ENCODE results near the gene UST.
"Not testable (repeated sequence)": the region's sequence is repeated elsewhere in the genome, so short reads cannot be mapped to it uniquely, and the experiment has no call there.

UST gene

DNA sequence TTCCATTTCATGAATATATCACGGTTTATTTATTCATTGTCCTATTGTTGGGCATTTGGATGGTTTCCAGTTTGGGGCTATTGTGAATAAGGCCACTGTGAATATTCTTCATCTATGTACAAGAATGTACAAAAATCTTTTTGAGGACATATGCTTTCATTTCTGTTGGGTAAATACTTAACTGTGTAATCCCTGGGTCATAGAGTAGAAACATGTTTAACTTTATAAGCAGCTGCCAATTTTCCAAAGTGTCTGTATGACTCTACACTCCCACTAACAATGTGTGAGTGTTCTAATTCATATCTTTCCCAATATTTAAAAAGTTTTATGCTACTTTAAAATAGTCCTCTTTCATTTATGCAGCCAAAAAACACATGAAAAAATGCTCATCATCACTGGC is 98.6 kb downstream of the UST start:
- Mint-ChIP-seq H3K27me3 (no peaks in the 10 kb centered on the region), H3K27ac (no peak overlapping the region), H3K4me3 (no peak overlapping the region), H3K36me3 (no peaks in the 10 kb centered on the region), H3K4me1 (peaks cover 35% of the 10 kb centered on the region), H3K9me3 (peaks cover 2% of the 10 kb centered on the region)
- no peak for ATAC-seq

DNA sequence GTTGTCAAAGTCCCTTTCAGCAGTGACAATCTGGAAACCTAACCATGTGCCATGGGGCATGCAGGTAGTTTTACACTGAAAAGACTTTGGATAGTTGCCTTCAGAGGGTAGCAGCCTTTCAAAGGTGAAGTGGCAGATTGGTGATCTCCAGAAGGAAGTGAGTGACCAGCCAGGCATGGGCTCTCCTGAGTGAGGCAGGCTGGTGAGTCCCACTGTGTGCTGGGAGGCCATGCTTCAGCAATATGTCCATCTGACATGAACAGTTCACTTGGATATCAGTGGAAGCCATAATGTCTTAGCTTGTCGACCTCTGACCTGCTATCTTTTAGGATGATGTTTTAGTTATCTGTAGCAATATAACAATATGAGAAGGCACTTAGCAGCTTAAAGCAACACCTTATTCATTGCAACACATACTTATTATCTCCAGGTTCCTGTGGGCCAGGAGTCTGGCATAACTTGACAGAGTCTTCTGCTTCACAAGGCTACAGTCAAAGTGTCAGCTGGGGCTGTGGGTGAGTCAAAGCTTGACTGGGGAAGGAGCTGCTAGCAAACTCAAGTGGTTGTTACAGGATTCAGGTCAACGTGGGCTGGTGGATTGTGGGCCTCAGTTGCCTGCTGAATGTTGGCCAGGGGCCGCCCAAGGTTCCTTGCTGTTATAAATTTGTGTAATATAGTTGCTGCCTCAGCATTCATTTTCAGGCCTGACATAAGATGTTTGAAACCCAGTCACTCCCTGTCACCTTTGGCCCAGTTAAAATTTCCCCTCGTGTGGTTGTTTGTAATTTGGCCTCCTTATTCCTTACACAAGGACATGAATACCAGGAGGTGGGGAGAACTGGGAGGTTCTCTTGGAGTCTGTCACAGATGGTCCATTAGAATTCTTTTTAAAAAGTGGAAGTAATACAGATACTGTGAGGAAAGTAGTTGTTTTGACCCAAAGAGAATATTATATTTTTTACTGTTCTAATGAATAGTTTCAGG is 100.2 kb downstream of the UST start:
- Mint-ChIP-seq H3K4me3 (no peak overlapping the region), H3K9me3 (peaks cover 2% of the 10 kb centered on the region), H3K27me3 (no peaks in the 10 kb centered on the region), H3K27ac (peak overlapping the region; percentile 72), H3K36me3 (no peaks in the 10 kb centered on the region), H3K4me1 (peaks cover 42% of the 10 kb centered on the region)
- ATAC-seq: peak; percentile 65

DNA sequence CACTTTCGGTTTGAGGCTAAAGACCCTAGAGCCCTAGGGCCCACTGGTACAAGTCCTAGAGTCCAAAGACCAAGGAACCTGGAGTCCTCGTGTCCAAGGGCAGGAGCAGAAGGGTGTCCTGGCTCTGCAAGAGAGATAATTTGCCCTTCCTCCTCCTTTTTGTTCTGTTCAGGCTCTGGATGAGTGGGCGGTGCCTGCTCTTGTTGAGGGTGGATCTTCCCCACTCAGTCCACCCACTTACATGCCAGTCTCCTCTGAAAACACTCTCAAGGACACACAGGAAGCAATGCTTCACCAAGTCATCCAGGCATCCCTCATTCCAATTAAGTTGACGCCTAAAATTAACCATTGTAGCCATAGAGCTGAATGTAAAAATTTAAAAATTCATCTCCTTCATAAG is 102.1 kb downstream of the UST start:
- no peak overlapping the region for H3K27ac Mint-ChIP-seq
- peaks cover 53% of the 10 kb centered on the region for H3K4me1 Mint-ChIP-seq
- ATAC-seq: no peak
- H3K36me3 Mint-ChIP-seq: no peaks in the 10 kb centered on the region
- peaks cover 2% of the 10 kb centered on the region for H3K9me3 Mint-ChIP-seq
- no peak overlapping the region for H3K4me3 Mint-ChIP-seq
- H3K27me3 Mint-ChIP-seq: no peaks in the 10 kb centered on the region

DNA sequence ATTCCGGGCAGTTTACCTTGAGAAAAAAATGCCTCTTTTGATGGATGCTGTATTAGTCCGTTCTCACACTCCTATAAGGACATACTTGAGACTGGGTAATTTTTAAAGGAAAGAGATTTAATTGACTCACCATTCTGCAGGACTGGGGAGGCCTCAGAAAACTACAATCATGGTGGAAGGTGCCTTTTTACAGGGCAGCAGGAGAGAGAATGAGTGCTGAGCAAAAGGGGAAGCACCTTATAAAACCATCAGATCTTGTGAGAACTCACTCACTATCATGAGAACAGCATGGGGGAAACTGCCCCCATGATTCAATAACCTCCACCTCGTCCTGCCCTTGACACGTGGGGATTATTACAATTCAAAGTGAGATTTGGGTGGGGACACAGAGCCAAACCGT is 102.6 kb downstream of the UST start:
- not testable (repeated sequence) for ATAC-seq, H3K36me3 Mint-ChIP-seq, H3K27me3 Mint-ChIP-seq, H3K4me3 Mint-ChIP-seq, H3K9me3 Mint-ChIP-seq, H3K27ac Mint-ChIP-seq
- peaks cover 58% of the 10 kb centered on the region for H3K4me1 Mint-ChIP-seq

DNA sequence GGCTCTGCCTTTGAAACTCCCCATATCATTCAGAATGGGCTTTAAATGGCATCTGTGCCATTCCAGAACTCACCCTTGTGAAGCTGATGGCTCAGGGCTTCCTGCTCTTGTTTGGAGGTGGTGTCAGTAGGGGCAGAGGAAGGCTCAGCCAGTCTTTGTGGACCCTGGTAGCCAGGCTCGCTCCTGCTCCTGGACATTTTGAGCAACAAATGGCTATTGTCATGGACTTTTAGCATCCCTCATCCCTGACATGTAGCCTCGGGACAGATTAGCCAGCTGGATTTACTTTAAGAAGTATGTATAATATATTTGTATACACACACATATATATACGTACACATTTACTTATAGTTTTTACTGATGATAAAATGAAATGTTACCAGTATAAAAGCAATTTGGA is 104.1 kb downstream of the UST start:
- no peak for ATAC-seq
- Mint-ChIP-seq H3K36me3 (no peaks in the 10 kb centered on the region), H3K27ac (no peak overlapping the region), H3K4me1 (peaks cover 74% of the 10 kb centered on the region), H3K4me3 (no peak overlapping the region), H3K9me3 (no peaks in the 10 kb centered on the region), H3K27me3 (no peaks in the 10 kb centered on the region)

DNA sequence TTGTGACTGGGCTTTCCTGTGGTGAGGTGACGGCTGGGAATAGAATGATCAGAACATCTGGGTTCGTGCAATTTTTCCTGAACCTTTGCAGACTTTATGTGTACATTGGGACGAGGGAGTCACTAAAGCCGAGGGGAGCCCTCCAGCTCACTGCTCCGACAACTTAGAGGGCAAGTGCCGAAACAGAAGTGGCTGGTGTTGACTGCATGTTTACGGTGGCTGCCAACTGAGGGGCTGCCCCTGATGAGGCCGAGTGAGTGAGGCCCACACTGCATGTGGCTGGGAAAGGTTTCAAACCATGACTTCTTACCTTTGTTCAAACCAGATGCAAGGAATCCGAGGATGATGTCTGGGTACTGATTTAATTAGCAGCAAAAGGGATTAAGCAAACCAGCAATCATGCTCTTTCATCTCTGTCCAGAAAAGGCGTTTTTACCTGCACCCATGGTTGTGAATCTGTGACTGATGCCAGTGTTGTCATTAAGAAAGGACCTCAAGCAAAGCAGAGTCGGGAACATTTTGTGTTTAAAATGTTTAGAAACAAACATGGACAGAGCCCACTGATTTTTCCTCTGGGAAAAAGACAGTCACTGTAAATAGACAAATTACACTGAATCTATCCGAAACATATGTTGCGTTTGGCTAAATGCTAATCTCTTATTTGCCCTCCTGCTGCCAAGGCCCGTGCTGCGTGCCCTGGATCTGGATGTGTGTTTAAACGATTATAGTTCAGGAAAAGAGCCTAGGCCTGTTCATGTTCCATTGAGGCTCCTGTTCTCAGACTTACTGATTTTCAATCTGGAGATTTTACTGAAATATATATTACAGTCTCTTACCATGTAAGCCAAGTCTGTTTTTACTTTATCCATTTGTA is 105.1 kb downstream of the UST start:
- Mint-ChIP-seq H3K27me3 (no peaks in the 10 kb centered on the region), H3K27ac (peak overlapping the region; percentile 40), H3K36me3 (no peaks in the 10 kb centered on the region), H3K9me3 (no peaks in the 10 kb centered on the region), H3K4me3 (no peak overlapping the region), H3K4me1 (peaks cover 75% of the 10 kb centered on the region)
- peak; percentile 68 for ATAC-seq

DNA sequence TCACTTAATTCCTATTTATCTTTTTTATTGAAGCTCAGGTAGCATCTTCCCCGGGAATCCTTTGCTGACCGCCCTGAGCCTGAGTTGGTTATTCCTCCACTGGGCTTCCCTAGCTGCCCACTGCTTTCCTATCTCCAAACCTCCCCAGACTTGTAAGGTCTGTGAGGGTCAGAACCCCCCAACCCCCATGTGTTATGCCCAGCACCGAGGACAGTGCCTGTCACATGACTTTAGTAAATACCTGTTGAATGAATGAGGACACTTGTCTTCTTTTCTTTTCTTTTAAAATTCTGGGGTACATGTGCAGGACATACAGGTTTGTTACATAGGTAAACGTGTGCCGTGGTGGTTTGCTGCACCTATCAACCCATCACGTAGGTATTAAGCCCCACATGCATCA is 105.9 kb downstream of the UST start:
- Mint-ChIP-seq H3K4me3 (no peak overlapping the region), H3K27ac (peak overlapping the region; percentile 17), H3K27me3 (no peaks in the 10 kb centered on the region), H3K4me1 (peaks cover 74% of the 10 kb centered on the region), H3K9me3 (no peaks in the 10 kb centered on the region), H3K36me3 (no peaks in the 10 kb centered on the region)
- ATAC-seq: no peak

DNA sequence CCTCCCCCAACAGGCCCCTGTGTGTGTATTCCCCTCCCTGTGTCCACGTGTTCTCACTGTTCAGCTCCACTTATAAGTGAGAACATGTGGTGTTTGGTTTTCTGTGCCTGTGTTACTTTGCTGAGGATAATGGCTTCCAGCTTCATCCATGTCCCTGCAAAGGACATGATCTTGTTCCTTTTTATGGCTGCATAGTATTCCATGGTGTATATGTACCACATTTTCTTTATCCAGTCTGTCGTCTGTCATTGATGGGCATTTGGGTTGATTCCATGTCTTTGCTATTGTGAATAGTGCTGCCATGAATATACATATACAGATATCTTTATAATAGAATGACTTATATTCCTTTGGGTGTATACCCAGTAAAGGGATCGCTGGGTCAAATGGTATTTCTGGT is 106.3 kb downstream of the UST start:
- H3K9me3 Mint-ChIP-seq, H3K27me3 Mint-ChIP-seq, ATAC-seq, H3K36me3 Mint-ChIP-seq, H3K4me3 Mint-ChIP-seq: not testable (repeated sequence)
- Mint-ChIP-seq H3K27ac (peak overlapping the region; percentile 17), H3K4me1 (peaks cover 74% of the 10 kb centered on the region)

DNA sequence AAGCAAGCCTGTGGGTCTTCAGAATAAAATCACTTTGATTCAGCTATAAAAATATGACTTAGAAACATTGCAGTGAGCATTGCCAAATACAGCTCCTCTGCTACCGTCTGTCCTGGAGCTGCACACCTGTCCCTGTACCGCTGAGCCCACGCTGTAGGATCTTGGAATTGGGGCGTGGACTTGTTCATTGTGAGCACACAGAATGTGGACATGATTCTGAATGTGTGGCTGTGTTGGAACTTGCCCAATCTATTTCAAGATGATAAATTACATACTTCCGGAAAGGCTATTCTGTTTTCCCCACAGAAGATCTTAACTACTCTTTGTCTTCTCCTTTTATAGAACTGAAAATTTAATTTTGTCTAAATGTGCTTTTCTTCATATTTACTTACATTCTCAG is 107.3 kb downstream of the UST start:
- no peak overlapping the region for H3K27ac Mint-ChIP-seq
- H3K4me3 Mint-ChIP-seq: no peak overlapping the region
- H3K36me3 Mint-ChIP-seq: no peaks in the 10 kb centered on the region
- no peaks in the 10 kb centered on the region for H3K9me3 Mint-ChIP-seq
- no peak for ATAC-seq
- peaks cover 74% of the 10 kb centered on the region for H3K4me1 Mint-ChIP-seq
- H3K27me3 Mint-ChIP-seq: no peaks in the 10 kb centered on the region

DNA sequence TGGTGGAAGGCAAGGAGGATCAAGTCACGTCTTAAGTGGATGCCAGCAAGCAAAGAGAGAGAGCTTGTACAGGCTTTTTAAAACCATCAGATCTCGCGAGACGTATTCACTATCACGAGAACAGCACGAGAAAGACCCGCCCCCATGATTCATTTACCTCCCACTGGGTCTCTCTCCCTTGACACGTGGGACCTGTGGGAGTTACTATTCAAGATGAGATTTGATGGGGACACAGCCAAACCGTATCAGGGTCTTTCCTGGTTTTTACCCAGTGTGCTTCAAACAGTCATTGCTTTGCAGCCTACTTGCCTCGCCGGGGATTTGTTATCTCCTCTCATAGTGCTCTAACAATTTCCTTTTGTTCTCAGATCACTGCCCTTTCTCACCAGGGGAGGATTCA is 108.2 kb downstream of the UST start:
- Mint-ChIP-seq H3K9me3 (peaks cover 1% of the 10 kb centered on the region), H3K36me3 (no peaks in the 10 kb centered on the region), H3K4me1 (peaks cover 71% of the 10 kb centered on the region), H3K27ac (peak overlapping the region; percentile 29), H3K27me3 (no peaks in the 10 kb centered on the region), H3K4me3 (no peak overlapping the region)
- ATAC-seq: no peak

DNA sequence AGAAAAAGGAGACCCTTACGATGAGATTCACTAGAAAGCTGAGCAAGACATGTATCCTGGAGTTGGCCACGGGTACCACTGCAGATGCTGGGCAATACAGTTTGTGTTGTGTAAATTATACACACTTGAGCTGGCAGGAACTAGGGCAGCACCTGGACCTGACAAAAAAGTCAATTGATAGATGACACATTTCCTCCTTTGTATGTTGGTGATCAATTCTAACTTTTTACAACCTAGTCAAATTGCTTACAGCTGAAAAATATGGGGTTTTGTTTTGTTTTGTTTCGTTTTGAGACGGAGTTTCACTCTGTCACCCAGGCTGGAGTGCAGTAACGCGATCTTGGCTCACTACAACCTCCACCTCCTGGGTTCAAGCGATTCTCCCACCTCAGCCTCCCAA is 108.9 kb downstream of the UST start:
- no peak overlapping the region for H3K4me3 Mint-ChIP-seq
- peaks cover 79% of the 10 kb centered on the region for H3K4me1 Mint-ChIP-seq

DNA sequence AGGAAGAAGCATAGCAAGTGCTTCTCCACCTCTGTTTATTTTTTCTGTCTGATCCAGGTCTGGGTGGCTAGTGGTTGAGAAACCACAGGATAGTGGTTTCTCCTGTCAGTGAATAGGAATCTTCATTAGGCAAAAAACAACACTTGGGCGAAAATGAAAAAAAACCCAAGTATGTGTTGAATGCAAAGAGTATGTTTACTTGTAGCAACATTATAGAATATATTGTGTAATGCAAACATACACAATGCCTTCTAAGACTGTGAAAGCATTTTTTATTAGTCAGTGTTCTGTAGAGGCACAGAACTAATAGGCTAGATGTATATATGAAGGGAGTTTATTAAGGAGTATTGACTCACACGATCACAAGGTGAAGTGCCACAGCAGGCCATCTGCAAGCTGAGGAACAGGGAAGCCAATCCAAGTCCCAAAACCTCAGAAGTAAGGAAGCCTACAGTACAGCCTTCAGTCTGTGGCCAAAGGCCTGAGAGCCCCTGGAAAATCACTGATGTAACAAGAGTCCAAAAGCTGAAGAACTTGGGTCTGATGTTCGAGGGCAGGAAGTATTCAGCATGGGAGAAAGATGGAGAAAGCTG is 111.1 kb downstream of the UST start:
- Mint-ChIP-seq H3K27me3 (no peaks in the 10 kb centered on the region), H3K27ac (peak overlapping the region; percentile 41), H3K36me3 (peaks cover 6% of the 10 kb centered on the region), H3K9me3 (peaks cover 5% of the 10 kb centered on the region), H3K4me3 (no peak overlapping the region), H3K4me1 (peaks cover 82% of the 10 kb centered on the region)
- ATAC-seq: no peak

More for the DNA sequence above, 108.9 kb downstream of the UST start:
- Mint-ChIP-seq H3K27me3 (no peaks in the 10 kb centered on the region), H3K36me3 (no peaks in the 10 kb centered on the region), H3K9me3 (peaks cover 2% of the 10 kb centered on the region), H3K27ac (peak overlapping the region; percentile 29)
- ATAC-seq: no peak

DNA sequence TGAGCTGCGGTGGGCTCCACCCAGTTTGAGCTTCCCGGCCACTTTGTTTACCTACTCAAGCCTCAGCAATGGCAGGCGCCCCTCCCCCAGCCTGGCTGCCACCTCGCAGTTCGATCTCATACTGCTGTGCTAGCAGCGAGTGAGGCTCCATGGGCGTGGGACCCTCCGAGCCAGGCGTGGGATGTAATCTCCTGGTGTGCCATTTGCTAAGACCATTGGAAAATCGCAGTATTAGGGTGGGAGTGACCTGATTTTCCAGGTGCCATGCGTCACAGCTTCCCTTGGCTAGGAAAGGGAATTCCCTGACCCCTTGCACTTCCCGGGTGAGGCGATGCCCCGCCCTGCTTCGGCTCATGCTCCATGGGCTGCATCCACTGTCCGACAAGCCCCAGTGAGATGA is 117.3 kb downstream of the UST start:
- peaks cover 10% of the 10 kb centered on the region for H3K36me3 Mint-ChIP-seq
- not testable (repeated sequence) for H3K27me3 Mint-ChIP-seq, ATAC-seq, H3K9me3 Mint-ChIP-seq, H3K4me3 Mint-ChIP-seq, H3K27ac Mint-ChIP-seq
- peaks cover 87% of the 10 kb centered on the region for H3K4me1 Mint-ChIP-seq

DNA sequence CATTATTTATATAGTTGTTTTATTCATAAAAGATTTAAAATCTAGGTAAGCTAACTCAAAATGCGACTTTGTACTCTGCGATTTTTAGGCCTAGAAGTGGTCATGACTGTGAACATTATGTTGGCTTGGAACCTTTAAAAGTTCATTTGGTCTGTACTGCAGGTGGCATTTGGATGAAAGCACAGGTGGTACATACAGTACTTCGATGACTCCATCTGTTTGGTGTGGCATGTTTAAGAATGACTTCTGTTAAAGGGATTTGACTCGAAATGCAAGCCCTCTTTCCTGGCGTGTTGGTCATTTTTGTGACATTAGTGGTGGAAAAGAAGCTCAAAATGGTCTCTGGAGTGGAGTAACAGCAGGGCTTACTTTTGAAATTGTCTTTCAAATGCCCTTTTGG is 118.1 kb downstream of the UST start:
- Mint-ChIP-seq H3K4me3 (no peak overlapping the region), H3K4me1 (peaks cover 91% of the 10 kb centered on the region), H3K27ac (peak overlapping the region; percentile 47), H3K36me3 (peaks cover 10% of the 10 kb centered on the region), H3K9me3 (peaks cover 6% of the 10 kb centered on the region), H3K27me3 (no peaks in the 10 kb centered on the region)
- ATAC-seq: no peak

DNA sequence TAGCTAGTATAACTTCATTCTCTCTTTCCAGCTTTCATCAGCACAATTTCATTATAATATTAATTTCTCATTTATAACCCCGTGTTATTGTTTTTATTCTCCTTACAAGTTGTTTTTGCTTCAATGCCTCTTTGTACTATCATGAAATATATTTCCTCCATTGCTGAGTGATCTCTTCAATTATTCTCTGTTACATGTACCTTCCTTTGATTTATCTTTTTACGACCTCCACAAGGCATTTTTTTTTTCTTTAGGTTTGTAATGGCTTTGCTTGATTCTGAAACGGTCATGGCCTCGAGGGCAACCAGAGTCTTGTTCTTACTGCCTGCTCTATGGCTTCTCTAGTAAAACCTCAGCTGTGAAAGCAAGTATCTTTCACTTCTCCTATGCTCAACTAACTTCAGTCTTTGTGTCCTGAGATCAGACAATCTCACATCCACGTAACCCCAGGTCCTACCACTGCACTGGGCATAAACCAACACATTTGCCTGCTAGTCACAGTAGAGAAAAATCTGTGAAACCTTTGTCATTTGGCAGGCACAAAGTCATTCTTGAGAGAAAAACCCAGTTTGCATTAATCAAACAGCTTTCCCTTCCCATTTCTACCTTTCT is 119.9 kb downstream of the UST start:
- Mint-ChIP-seq H3K9me3 (peaks cover 4% of the 10 kb centered on the region), H3K36me3 (peaks cover 16% of the 10 kb centered on the region), H3K4me1 (peaks cover 91% of the 10 kb centered on the region), H3K27me3 (no peaks in the 10 kb centered on the region), H3K27ac (peak overlapping the region; percentile 86), H3K4me3 (peak overlapping the region; percentile 65)
- peak; percentile 99 for ATAC-seq

Data from stimulated activated memory B cell treated with anti-CD40 and anti-IgM and Interleukin-4, amounts not matched to agents 10 μg/mL and 1 μg/mL and 100 μg/mL, for 72 hours (primary cell).